ENCODE results near the gene NPAS3.
A peak's percentile ranks its signal among the peaks of the same experiment; 100 is the strongest.

Gene NPAS3

DNA sequence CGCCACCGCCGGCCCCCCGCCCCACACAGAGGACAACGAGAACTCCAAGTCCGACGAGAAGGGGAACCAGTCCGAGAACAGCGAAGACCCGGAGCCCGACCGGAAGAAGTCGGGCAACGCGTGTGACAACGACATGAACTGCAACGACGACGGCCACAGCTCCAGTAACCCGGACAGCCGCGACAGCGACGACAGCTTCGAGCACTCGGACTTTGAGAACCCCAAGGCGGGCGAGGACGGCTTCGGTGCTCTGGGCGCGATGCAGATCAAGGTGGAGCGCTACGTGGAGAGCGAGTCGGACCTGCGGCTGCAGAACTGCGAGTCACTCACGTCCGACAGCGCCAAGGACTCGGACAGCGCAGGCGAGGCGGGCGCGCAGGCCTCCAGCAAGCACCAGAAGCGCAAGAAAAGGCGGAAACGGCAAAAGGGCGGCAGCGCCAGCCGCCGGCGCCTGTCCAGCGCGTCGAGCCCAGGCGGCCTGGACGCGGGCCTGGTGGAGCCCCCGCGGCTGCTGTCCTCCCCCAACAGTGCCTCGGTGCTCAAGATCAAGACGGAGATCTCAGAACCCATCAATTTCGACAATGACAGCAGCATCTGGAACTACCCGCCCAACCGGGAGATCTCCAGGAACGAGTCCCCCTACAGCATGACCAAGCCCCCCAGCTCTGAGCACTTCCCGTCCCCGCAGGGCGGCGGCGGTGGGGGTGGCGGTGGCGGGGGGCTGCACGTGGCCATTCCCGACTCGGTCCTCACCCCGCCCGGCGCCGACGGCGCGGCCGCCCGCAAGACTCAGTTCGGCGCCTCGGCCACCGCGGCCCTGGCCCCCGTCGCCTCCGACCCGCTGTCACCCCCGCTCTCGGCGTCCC lies 861.3 kb downstream of the NPAS3 start:
- peak; percentile 46 for DNase-seq (ENCODE audit: low spot score)
- TF ChIP-seq, protein P1, sequence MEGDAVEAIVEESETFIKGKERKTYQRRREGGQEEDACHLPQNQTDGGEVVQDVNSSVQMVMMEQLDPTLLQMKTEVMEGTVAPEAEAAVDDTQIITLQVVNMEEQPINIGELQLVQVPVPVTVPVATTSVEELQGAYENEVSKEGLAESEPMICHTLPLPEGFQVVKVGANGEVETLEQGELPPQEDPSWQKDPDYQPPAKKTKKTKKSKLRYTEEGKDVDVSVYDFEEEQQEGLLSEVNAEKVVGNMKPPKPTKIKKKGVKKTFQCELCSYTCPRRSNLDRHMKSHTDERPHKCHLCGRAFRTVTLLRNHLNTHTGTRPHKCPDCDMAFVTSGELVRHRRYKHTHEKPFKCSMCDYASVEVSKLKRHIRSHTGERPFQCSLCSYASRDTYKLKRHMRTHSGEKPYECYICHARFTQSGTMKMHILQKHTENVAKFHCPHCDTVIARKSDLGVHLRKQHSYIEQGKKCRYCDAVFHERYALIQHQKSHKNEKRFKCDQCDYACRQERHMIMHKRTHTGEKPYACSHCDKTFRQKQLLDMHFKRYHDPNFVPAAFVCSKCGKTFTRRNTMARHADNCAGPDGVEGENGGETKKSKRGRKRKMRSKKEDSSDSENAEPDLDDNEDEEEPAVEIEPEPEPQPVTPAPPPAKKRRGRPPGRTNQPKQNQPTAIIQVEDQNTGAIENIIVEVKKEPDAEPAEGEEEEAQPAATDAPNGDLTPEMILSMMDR (IDR thresholded peaks at IDR 0.05; ENCODE audit: extremely low read depth, missing control alignments), result no peak

DNA sequence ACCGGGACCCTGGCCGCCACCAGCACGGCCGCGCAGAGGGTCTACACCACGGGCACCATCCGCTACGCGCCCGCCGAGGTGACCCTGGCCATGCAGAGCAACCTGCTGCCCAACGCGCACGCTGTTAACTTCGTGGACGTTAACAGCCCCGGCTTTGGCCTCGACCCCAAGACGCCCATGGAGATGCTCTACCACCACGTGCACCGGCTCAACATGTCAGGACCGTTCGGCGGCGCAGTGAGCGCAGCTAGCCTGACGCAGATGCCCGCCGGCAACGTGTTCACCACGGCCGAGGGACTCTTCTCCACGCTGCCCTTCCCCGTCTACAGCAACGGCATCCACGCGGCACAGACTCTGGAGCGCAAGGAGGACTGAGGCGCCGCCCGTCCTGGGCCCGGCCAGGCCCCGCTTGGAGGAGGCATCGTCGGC lies 862.1 kb downstream of the NPAS3 start:
- TF ChIP-seq, protein P1 (IDR thresholded peaks at IDR 0.05; ENCODE audit: extremely low read depth, missing control alignments), result no peak
- DNase-seq (ENCODE audit: low spot score), result no peak

DNA sequence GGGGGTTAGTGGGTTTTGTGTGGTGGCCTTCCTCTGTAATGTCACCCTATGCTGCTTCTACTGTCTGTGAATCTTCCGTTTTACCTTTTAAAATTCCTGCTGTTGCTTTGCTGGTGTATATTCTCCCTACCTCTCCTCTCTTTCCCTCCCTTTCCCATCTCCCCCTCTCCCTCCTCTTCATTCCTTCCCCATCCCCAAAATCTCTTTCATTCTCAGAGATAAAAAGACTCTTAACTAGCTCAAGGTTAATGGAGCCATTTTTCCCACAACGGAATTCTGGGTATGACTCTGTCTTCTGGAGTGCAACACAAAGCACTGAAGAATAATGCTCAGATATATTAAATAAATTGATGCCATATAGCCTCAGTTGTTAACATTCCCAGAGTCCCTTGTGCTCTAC lies 864.1 kb downstream of the NPAS3 start:
- TF ChIP-seq, protein P1 (IDR thresholded peaks at IDR 0.05; ENCODE audit: extremely low read depth, missing control alignments), result no peak
- DNase-seq (ENCODE audit: low spot score), result no peak

DNA sequence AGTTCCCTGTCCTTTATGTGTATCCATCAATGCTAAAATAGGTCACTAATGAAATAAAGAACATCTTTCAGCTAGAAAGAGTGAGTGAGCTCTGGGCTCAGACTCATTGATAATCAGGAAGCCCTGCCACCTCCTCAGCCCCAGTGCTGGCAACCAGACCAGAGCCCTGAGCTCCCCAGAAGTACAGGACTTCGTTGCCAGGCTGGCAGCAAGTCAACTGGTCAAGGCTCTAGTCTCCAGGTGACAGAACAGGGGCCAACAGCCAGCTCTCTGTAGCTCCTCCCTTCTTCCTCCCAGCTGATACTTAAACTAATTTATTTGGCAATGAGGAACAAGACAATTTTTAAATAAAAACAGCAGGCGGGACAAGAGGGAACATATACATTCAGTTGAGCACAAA lies 866.9 kb downstream of the NPAS3 start:
- TF ChIP-seq, protein P1 (IDR thresholded peaks at IDR 0.05; ENCODE audit: extremely low read depth, missing control alignments), result no peak
- DNase-seq (ENCODE audit: low spot score), result no peak

- TF ChIP-seq, protein P1 (IDR thresholded peaks at IDR 0.05; ENCODE audit: extremely low read depth, missing control alignments), result no peak
- DNase-seq (ENCODE audit: low spot score), result no peak
These were observed 868.2 kb downstream of the NPAS3 start for GRCh38 chr14:33806905-33807304.

DNA sequence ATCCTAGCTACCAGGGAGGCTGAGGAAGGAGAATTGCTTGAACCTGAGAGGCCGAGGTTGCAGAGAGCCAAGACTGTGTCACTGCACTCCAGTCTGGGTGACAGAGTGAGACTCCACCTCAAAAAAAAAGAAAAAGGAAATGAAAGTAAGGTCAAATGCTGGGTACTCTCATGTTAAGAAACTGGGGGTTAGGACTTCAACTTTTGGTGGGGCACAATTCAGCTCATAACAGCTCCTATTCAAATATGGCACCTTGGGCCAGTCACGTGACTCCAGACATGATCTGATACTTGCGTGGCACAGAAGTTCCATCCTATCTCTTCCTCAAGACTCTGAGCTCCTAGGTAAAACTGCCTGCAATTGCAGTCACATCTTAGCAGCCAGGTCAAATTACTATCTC lies 869.5 kb downstream of the NPAS3 start:
- TF ChIP-seq, protein P1 (IDR thresholded peaks at IDR 0.05; ENCODE audit: extremely low read depth, missing control alignments), result no peak
- no peak for DNase-seq (ENCODE audit: low spot score)

DNA sequence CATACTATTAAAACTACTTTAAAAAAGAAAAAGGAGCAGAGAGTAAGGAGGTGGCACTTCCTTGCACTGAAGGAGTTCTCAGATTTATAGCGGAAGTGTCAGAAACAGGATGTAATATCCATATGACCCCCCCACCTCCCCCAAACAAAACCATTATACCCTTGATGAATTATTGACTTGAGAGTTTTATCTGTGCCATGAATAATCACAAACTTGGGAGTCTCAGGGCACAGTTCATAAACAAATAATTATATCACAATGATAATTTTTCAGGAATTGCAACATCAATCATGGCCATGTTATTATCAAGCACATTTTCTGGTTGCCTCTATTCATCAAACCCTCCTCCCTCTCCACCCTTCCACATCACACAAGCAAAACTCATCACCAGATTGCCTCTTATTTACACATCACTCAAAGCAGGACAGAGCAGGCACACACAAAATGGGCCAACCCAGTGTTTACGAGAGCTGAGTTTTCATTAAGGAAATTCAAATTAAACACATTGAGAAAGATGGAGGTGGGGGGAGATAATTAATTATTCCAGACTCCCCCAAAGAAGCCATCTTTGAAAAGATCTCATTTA lies 870.8 kb downstream of the NPAS3 start:
- no peak for DNase-seq (ENCODE audit: low spot score)
- TF ChIP-seq, protein P1 (IDR thresholded peaks at IDR 0.05; ENCODE audit: extremely low read depth, missing control alignments), result no peak

Measured in GM20000 (cell line).